ENCODE data around the gene ANKRD34A. TPM values are rescaled to one million over a fixed set of nuclear protein-coding genes. Genes with fewer than 3 reads are reported as not detected.

The ANKRD34A gene
- total and polyA plus RNA-seq, 2 experiments from 2014 or later = 0.16 to 0.35 TPM

DNA sequence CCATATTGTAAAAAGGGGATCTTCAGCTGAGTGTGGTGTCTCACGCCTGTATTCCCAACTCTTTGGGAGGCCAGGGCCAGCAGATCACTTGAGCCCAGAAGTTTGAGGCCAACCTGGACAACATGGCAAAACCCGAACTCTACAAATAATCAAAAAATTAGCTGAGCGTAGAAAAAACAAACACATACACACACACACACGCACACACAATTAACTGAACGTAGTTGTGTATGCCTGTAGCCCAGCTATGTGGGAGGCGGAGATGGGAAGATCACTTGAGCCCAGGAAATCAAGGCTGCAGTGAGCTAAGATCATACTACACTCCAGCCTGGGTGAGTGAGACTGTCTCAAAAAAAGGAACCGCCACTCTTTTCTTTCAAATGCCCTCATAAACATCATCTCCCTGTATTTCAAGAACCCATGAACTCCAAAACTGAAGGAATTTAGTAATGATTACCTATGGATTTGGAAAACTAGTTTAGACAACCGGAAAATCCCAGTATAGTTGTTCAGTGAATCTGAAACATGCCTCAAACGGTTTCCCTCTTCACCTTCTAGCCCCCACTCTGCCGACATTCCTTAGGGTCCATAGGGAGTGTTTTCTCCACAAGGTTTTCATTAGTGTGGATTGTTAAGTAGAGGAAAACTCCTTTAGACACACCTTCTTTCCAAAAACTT is 27.5 kb upstream of the ANKRD34A start:
- H3K36me3 Mint-ChIP-seq (ENCODE audit: low read depth) = peaks cover 48% of the 10 kb centered on the region
- Histone ChIP-seq H4K20me1 (replicated peaks; ENCODE audit: insufficient read depth) (no peaks in the 10 kb centered on the region), H3K79me2 (replicated peaks; ENCODE audit: insufficient read depth) (peaks cover 18% of the 10 kb centered on the region), H3K4me2 (no peak overlapping the region), H3K4me3 (no peak overlapping the region), H2AFZ (no peak overlapping the region), H3K27me3 (ENCODE audit: insufficient read depth) (no peaks in the 10 kb centered on the region), H3K36me3 (ENCODE audit: insufficient read depth) (no peaks in the 10 kb centered on the region; the same call in 1 of the 2 replicates), H3F3A (replicated peaks; ENCODE audit: low read depth) (peaks cover 1% of the 10 kb centered on the region), H3K4me1 (ENCODE audit: insufficient read depth) (peaks cover 10% of the 10 kb centered on the region), H3K9me2 (ENCODE audit: insufficient read depth) (no peaks in the 10 kb centered on the region), H3K27ac (ENCODE audit: low read depth) (no peak overlapping the region)
- TF ChIP-seq POLR2AphosphoS5 (IDR thresholded peaks at IDR 0.05; ENCODE audit: low read depth) (peak; percentile 70), ZNF331 (CRISPR knock-in tag; IDR thresholded peaks at IDR 0.05; ENCODE audit: low read depth) (no peak)
- no peak for ATAC-seq
- no peak for DNase-seq (ENCODE audit: low spot score)
- no peak overlapping the region for H3K27ac Mint-ChIP-seq
- peaks cover 31% of the 10 kb centered on the region for H3K4me1 Mint-ChIP-seq
- no peaks in the 10 kb centered on the region for H3K9me3 Mint-ChIP-seq
- no peak overlapping the region; the same call in 2 of the 3 replicates for H3K4me3 Mint-ChIP-seq
- peaks cover 3% of the 10 kb centered on the region for H3K27me3 Mint-ChIP-seq (ENCODE audit: insufficient read depth, low read depth, poor library complexity)

DNA sequence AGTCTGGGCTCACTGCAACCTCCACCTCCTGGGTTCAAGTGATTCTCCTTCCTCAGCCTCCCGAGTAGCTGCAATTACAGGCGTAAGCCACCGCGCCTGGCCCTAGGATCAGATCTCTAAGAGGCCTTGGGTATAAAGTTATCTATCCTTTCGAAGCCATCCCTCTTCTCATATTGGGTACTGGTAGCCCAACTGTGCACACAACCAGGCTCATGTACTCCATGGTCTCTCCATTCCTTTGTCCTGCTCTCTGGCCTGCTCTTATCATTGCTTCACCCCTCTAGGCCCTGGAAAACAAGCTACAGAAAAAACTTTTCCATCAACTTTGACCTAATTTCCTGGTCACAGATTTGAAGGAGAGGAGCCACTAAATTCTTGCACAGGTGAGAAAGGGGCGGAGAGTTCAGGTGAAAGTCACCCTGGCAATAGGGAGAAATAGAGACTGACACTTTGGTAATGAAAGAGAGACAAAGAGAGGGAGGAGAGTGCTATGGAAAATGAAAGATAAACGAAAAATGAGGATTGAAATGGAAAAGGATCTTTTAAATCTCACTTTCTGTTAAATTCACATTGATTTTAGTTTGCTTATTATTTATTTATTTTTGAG is 26.0 kb upstream of the ANKRD34A start:
- no peaks in the 10 kb centered on the region for H3K9me3 Mint-ChIP-seq
- Histone ChIP-seq H3F3A (replicated peaks; ENCODE audit: low read depth) (no peaks in the 10 kb centered on the region; the same call in 1 of the 2 replicates), H4K20me1 (replicated peaks; ENCODE audit: insufficient read depth) (no peaks in the 10 kb centered on the region), H3K79me2 (replicated peaks; ENCODE audit: insufficient read depth) (peaks cover 9% of the 10 kb centered on the region), H3K36me3 (ENCODE audit: insufficient read depth) (no peaks in the 10 kb centered on the region; the same call in 1 of the 2 replicates), H3K4me3 (no peak overlapping the region), H3K27me3 (ENCODE audit: insufficient read depth) (no peaks in the 10 kb centered on the region), H3K27ac (ENCODE audit: low read depth) (no peak overlapping the region; the same call in 1 of the 2 replicates), H3K4me1 (ENCODE audit: insufficient read depth) (peaks cover 14% of the 10 kb centered on the region), H3K4me2 (no peak overlapping the region), H3K9me2 (ENCODE audit: insufficient read depth) (no peaks in the 10 kb centered on the region), H2AFZ (no peak overlapping the region)
- no peak overlapping the region for H3K27ac Mint-ChIP-seq
- DNase-seq (ENCODE audit: low spot score) = peak; percentile 31
- H3K4me1 Mint-ChIP-seq = peaks cover 39% of the 10 kb centered on the region
- H3K36me3 Mint-ChIP-seq (ENCODE audit: low read depth) = peaks cover 37% of the 10 kb centered on the region
- no peak; the same call in 1 of the 3 replicates for ATAC-seq
- H3K4me3 Mint-ChIP-seq = no peak overlapping the region; the same call in 2 of the 3 replicates
- H3K27me3 Mint-ChIP-seq (ENCODE audit: insufficient read depth, low read depth, poor library complexity) = peaks cover 2% of the 10 kb centered on the region
- TF ChIP-seq, protein P1, sequence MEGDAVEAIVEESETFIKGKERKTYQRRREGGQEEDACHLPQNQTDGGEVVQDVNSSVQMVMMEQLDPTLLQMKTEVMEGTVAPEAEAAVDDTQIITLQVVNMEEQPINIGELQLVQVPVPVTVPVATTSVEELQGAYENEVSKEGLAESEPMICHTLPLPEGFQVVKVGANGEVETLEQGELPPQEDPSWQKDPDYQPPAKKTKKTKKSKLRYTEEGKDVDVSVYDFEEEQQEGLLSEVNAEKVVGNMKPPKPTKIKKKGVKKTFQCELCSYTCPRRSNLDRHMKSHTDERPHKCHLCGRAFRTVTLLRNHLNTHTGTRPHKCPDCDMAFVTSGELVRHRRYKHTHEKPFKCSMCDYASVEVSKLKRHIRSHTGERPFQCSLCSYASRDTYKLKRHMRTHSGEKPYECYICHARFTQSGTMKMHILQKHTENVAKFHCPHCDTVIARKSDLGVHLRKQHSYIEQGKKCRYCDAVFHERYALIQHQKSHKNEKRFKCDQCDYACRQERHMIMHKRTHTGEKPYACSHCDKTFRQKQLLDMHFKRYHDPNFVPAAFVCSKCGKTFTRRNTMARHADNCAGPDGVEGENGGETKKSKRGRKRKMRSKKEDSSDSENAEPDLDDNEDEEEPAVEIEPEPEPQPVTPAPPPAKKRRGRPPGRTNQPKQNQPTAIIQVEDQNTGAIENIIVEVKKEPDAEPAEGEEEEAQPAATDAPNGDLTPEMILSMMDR (conservative IDR thresholded peaks at IDR 0.05; ENCODE audit: low read depth in 2 of 2) = no peak
- TF ChIP-seq, protein P2, sequence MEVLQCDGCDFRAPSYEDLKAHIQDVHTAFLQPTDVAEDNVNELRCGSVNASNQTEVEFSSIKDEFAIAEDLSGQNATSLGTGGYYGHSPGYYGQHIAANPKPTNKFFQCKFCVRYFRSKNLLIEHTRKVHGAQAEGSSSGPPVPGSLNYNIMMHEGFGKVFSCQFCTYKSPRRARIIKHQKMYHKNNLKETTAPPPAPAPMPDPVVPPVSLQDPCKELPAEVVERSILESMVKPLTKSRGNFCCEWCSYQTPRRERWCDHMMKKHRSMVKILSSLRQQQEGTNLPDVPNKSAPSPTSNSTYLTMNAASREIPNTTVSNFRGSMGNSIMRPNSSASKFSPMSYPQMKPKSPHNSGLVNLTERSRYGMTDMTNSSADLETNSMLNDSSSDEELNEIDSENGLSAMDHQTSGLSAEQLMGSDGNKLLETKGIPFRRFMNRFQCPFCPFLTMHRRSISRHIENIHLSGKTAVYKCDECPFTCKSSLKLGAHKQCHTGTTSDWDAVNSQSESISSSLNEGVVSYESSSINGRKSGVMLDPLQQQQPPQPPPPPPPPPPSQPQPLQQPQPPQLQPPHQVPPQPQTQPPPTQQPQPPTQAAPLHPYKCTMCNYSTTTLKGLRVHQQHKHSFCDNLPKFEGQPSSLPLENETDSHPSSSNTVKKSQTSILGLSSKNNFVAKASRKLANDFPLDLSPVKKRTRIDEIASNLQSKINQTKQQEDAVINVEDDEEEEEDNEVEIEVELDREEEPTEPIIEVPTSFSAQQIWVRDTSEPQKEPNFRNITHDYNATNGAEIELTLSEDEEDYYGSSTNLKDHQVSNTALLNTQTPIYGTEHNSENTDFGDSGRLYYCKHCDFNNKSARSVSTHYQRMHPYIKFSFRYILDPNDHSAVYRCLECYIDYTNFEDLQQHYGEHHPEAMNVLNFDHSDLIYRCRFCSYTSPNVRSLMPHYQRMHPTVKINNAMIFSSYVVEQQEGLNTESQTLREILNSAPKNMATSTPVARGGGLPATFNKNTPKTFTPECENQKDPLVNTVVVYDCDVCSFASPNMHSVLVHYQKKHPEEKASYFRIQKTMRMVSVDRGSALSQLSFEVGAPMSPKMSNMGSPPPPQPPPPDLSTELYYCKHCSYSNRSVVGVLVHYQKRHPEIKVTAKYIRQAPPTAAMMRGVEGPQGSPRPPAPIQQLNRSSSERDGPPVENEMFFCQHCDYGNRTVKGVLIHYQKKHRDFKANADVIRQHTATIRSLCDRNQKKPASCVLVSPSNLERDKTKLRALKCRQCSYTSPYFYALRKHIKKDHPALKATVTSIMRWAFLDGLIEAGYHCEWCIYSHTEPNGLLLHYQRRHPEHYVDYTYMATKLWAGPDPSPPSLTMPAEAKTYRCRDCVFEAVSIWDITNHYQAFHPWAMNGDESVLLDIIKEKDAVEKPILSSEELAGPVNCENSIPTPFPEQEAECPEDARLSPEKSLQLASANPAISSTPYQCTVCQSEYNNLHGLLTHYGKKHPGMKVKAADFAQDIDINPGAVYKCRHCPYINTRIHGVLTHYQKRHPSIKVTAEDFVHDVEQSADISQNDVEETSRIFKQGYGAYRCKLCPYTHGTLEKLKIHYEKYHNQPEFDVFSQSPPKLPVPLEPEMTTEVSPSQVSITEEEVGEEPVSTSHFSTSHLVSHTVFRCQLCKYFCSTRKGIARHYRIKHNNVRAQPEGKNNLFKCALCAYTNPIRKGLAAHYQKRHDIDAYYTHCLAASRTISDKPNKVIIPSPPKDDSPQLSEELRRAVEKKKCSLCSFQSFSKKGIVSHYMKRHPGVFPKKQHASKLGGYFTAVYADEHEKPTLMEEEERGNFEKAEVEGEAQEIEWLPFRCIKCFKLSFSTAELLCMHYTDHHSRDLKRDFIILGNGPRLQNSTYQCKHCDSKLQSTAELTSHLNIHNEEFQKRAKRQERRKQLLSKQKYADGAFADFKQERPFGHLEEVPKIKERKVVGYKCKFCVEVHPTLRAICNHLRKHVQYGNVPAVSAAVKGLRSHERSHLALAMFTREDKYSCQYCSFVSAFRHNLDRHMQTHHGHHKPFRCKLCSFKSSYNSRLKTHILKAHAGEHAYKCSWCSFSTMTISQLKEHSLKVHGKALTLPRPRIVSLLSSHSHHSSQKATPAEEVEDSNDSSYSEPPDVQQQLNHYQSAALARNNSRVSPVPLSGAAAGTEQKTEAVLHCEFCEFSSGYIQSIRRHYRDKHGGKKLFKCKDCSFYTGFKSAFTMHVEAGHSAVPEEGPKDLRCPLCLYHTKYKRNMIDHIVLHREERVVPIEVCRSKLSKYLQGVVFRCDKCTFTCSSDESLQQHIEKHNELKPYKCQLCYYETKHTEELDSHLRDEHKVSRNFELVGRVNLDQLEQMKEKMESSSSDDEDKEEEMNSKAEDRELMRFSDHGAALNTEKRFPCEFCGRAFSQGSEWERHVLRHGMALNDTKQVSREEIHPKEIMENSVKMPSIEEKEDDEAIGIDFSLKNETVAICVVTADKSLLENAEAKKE (CRISPR knock-in tag; IDR thresholded peaks at IDR 0.05) = no peak
- TF ChIP-seq, protein P3, sequence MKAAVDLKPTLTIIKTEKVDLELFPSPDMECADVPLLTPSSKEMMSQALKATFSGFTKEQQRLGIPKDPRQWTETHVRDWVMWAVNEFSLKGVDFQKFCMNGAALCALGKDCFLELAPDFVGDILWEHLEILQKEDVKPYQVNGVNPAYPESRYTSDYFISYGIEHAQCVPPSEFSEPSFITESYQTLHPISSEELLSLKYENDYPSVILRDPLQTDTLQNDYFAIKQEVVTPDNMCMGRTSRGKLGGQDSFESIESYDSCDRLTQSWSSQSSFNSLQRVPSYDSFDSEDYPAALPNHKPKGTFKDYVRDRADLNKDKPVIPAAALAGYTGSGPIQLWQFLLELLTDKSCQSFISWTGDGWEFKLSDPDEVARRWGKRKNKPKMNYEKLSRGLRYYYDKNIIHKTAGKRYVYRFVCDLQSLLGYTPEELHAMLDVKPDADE (IDR thresholded peaks at IDR 0.05) = no peak
- TF ChIP-seq EZH2 (IDR thresholded peaks at IDR 0.05; ENCODE audit: low read depth, unreplicated experiment) (no peak), EZH2phosphoT487 (IDR thresholded peaks at IDR 0.05; ENCODE audit: unreplicated experiment) (no peak)
